ENCODE results near the gene RCOR2.
A peak's percentile ranks its signal among the peaks of the same experiment; 100 is the strongest.

RCOR2 gene

DNA sequence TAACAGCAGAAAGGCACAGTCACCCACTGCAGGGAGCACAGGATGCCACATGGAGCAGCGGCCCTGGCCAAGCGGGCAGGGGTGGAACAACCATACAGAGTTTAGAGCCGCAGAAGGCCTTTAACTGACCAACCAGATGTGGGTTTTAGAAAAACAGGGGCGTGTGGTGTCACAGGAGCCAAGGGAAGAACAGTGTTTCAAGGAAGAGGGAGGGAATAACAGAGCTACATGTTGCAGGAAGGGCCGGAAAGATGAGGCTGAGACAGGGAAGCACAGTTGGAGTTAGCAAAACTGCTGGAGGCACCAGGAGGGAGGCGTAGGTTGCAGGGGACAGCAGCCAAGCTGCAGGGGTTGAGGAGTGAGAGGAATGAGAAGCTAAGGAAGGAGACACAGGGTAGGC, 14.1 kb upstream of the RCOR2 start:
- DNase-seq (ENCODE audit: extremely low spot score), result no peak
- POLR2A ChIA-PET, result no interaction called here
- TF ChIP-seq, protein P1, sequence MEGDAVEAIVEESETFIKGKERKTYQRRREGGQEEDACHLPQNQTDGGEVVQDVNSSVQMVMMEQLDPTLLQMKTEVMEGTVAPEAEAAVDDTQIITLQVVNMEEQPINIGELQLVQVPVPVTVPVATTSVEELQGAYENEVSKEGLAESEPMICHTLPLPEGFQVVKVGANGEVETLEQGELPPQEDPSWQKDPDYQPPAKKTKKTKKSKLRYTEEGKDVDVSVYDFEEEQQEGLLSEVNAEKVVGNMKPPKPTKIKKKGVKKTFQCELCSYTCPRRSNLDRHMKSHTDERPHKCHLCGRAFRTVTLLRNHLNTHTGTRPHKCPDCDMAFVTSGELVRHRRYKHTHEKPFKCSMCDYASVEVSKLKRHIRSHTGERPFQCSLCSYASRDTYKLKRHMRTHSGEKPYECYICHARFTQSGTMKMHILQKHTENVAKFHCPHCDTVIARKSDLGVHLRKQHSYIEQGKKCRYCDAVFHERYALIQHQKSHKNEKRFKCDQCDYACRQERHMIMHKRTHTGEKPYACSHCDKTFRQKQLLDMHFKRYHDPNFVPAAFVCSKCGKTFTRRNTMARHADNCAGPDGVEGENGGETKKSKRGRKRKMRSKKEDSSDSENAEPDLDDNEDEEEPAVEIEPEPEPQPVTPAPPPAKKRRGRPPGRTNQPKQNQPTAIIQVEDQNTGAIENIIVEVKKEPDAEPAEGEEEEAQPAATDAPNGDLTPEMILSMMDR (IDR thresholded peaks at IDR 0.05; ENCODE audit: control extremely low read depth, extremely low read depth, low read depth, missing control alignments), result no peak
- CTCF ChIA-PET, result interaction anchor here (1.2 kb wide), 1 partner anchor 94 kb away, joined by 5 read pairs; no protein-coding TSS in a partner anchor

DNA sequence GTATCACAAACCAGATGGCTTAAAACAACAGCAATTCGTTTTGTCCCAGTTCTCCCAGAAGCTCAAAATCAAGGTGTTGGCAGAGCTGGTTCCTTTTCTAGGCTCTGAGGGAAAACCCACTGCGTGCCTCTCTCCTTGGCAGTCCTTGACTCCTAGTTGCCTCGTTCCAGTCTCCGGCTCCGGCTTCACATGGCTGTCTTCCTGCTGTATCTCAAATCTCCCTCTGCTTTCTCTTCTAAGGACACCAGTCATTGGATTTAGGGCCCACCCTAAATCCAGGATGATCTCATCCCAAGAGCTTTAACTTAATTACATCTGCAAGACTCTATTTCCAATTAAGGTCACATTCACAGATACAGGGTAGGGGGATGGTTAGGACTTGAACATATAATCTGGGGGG, 12.7 kb upstream of the RCOR2 start:
- no peak for DNase-seq (ENCODE audit: extremely low spot score)
- TF ChIP-seq, protein P1 (IDR thresholded peaks at IDR 0.05; ENCODE audit: control extremely low read depth, extremely low read depth, low read depth, missing control alignments), result no peak
- ChIA-PET CTCF (interaction anchor here (0.8 to 1.6 kb wide), 3 partner anchors 9 to 93 kb away, joined by 3 to 14 read pairs (median 4); no protein-coding TSS in a partner anchor), POLR2A (no interaction called here)

DNA sequence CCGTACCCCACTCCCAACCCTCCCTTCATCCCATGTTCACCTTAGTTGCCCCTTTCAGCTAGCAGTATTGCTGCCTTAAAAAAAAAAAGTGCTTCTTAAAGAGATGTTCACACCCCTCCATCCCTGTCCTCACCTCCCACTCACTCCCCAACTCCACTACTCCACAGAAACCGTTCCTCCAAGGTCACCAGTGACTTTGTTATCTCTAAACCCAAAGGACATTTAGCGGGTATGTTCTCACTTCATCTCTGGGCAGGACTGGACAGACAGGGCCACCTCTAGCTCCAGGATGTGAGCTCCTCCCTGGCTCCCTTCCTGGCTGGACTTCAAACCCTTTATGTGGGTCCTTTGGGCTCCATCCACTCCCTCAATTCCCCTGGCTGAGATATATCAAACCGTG, 6.4 kb upstream of the RCOR2 start:
- CTCF ChIA-PET, result interaction anchor here (1.0 to 5.0 kb wide), 2 partner anchors 86 to 444 kb away, joined by 3 to 27 read pairs; no protein-coding TSS in a partner anchor
- TF ChIP-seq, protein P1 (IDR thresholded peaks at IDR 0.05; ENCODE audit: control extremely low read depth, extremely low read depth, low read depth, missing control alignments), result no peak
- POLR2A ChIA-PET, result no interaction called here
- DNase-seq (ENCODE audit: extremely low spot score), result no peak

DNA sequence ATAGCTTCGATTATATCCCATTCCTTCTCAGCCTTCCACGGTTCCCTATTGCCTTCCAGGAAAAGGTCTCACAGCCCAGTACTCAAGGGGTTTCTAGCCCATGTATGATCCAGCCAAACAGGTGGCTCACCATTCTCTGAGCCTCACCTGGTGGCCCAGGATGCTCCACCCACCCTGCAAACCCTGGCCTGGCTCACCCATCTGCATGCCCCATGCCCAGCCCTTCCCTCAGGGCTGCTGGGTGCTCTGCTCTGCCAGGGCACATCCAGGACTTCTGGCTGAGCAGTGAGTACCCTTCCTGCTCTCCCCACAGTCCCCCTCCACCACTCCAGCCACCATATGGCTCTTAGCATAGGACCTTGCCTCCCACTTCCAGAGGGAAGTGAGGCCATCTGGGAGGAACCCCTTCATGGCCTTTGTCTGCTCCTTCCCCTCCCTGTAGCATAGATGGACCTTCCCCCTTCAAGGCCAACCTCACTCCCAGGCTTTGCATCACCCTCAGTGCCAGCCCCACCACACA, 5.8 kb upstream of the RCOR2 start:
- TF ChIP-seq, protein P1 (IDR thresholded peaks at IDR 0.05; ENCODE audit: control extremely low read depth, extremely low read depth, low read depth, missing control alignments), result no peak
- ChIA-PET CTCF (interaction anchor here (1.0 to 5.0 kb wide), 3 partner anchors 35 to 443 kb away, joined by 3 to 27 read pairs (median 4); no protein-coding TSS in a partner anchor), POLR2A (no interaction called here)
- DNase-seq (ENCODE audit: extremely low spot score), result no peak

DNA sequence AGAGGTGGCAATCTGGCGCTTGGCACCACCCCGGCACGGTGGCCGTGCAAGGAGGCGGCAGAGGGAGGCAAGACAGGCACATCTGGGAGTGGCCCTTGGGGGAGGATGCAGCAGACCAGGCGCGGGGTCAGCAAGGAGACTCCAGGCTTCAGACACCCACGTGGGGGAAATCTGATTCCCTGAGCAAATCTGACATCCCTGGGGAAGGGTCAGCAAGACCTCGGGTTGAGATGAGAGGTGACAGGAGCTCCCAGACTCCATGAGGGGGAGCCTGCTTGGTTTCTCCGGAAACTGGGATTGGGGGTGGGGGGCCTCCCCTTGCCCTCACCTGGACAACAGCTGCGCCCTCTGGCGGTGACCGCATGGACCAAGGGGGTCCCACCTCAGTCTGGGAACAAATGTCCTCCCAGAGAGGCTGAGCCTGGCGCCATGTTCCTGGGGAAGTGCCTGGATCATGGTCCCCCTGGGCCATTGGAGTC, 4.0 kb upstream of the RCOR2 start:
- CTCF ChIA-PET, result interaction anchor here (0.7 to 5.0 kb wide), 18 partner anchors 9 to 93 kb away, joined by 3 to 27 read pairs (median 3); partner anchors contain the start of gene NAA40
- peak; percentile 71 for DNase-seq (ENCODE audit: extremely low spot score)
- POLR2A ChIA-PET, result interaction anchor here (0.6 kb wide), 1 partner anchor 1069 kb away, joined by 4 read pairs; no protein-coding TSS in a partner anchor
- TF ChIP-seq, protein P1 (IDR thresholded peaks at IDR 0.05; ENCODE audit: control extremely low read depth, extremely low read depth, low read depth, missing control alignments), result peak; percentile 72

DNA sequence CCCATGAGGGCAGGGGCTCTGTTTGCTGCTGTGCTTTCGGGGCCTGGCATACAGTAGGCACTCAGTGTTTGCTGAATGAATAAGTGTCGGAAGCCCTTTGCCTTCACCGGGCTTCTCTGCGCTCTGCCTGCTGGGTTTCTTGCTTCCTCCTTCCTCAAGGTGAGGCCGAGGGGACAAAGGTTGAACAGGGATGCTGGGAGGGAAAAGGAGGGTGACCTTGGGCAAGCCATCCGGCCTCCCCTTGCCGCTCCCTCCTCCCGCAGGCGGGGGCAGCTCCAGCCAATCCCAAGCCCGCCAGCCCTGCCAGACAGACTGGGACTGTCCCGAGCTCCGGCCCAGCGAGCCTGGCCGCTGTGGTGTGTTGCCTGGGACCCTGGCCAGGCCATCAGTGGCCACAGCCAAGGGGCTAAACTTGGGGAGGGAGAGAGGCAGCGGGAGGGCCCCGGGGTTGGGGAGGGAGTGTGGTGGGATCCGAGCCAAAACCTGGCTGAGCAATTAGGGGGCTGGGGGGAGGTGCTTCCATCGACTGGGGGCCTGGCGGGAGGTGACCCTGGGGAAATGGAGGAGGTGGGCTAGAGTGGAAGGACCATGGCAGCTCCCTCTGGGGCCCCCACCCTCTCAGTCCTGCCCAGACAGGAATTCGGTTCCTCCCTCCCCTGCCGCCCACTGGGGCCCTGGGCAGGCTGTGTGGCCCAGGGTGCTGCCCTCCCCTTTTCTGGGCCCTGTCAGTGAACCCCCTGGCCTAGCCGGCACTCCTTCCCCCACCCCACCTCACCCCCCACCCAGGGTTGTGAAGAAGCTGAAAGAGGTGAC, 3.4 kb upstream of the RCOR2 start:
- no peak for DNase-seq (ENCODE audit: extremely low spot score)
- TF ChIP-seq, protein P1 (IDR thresholded peaks at IDR 0.05; ENCODE audit: control extremely low read depth, extremely low read depth, low read depth, missing control alignments), result no peak
- POLR2A ChIA-PET, result interaction anchor here (0.6 kb wide), 1 partner anchor 1069 kb away, joined by 4 read pairs; no protein-coding TSS in a partner anchor
- CTCF ChIA-PET, result interaction anchor here (0.7 to 5.0 kb wide), 15 partner anchors 9 to 153 kb away, joined by 3 to 27 read pairs (median 4); partner anchors contain the start of genes NAA40 and ZFTA

Data from GM10248 (cell line).